ENCODE measurements around the gene SLC25A44.

GRCh38 chr1:156180471-156180870, 13.4 kb upstream of the SLC25A44 start:
- TF ChIP-seq ZNF274 (IDR thresholded peaks at IDR 0.05; ENCODE audit: low read depth, low read length) (no peak), YY1 (IDR thresholded peaks at IDR 0.05; ENCODE audit: insufficient read depth, insufficient read length) (no peak)
